Stimulated activated CD4-positive, alpha-beta T cell treated with anti-CD3 and anti-CD28 coated beads, Interleukin-12 subunit alpha, Interleukin-12 subunit beta, amount 100 ng/mL, for 4 hours (primary cell): Measurements from ENCODE around the gene GRID2IP.
A peak's percentile ranks its signal among the peaks of the same experiment; 100 is the strongest.
"Not testable (repeated sequence)": the region's sequence is repeated elsewhere in the genome, so short reads cannot be mapped to it uniquely, and the experiment has no call there.

Source experiments
- DNase-seq: peaks from one replicate; pipeline ENCODE4 v3.0.0-alpha.2; 2020

GRID2IP gene

DNA sequence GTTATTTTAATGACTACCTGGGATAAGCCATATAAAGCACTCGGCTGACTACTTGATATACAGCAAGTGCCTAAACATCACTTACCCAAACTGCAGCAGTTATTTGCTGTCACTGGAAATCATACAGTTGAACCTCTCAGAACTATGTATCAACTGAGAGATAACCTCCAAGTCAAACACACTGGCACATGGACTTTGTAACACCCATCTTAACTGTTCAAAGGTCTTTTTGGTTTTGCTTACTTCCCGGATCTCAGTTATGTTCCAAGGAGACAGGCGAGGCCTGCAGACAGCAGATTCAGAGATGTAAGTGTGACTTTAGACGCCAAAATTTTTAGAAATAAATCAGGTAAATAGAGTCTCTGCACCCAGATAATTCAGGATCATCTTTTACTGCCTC lies 69.0 kb downstream of the GRID2IP start:
- DNase-seq: no peak

DNA sequence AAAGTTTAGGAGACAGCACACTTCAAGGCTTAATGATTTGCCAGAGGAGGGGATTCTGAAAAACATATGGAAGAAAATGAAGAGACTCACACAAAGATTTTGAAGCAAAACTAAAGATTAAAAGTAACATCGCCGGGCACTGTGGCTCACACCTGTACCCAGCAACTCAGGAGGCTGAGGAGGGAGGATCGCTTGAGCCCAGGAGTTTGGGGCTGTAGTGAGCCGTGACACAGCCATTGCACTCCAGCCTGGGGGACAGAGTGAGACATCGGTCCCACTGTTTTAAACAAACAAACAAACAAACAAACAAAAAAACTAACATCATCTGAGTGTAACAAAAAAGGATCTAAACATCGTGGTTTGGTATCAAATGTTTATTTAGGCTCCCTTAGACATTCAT lies 69.8 kb downstream of the GRID2IP start:
- DNase-seq: no peak

DNA sequence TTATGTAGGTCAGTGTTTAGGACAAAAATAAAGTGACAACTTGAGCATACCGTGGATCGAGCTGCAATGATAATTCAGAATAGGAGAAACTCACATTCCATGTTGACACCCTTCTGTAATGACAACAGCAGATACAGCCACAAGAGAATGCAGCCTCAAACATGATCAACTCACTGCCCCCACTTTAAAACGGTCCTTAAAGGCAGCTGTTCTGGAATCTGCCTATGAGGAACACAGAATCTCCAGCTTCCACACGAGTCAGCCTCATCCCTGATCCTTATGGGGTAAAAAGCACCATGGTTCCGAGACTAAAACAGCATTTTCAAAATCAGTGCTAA lies 71.0 kb downstream of the GRID2IP start:
- no peak for DNase-seq

- DNase-seq: no peak
These were observed 72.2 kb downstream of the GRID2IP start for GRCh38 chr7:6479067-6479466.

GRCh38 chr7:6478186-6478585 lies 73.1 kb downstream of the GRID2IP start:
- no peak for DNase-seq

DNA sequence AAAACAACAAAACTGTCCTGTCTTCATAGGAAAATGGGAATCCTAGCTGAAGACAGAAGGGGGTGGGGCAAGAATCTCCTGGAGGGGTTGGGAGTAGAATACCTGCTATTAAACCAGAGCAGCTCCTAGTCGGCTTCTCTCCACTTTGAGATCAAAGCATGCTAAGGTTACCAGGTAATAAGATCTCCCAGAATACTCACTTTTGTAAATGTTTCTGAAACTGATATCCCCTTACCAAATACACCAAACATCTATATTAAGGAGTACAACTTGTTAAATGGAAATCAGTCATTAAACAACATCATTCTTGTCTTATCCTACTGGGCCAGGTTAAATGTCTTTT lies 74.0 kb downstream of the GRID2IP start:
- no peak for DNase-seq

- no peak for DNase-seq
These were observed 74.5 kb downstream of the GRID2IP start for GRCh38 chr7:6476596-6477317.

GRCh38 chr7:6475433-6476186 lies 75.7 kb downstream of the GRID2IP start:
- no peak for DNase-seq

DNA sequence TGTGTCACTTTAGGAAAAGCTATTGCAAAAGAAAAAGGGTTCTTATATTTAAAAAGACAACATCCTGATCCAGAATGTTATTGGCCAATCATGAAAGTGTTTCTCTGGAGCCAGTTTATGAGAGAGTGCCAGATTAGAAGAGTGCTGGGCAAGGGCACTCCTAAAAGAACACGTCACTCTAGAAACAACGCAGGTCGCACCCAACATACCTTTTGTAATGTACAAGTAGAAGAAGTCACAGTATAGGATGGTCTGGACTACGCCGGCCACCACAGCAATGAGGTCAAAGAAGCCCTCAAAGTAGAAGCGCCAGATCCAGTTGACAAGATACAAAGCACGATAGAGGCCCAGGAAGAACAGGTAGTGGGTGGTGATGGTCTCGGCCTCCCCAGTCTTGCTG lies 85.4 kb downstream of the GRID2IP start:
- no peak for DNase-seq

DNA sequence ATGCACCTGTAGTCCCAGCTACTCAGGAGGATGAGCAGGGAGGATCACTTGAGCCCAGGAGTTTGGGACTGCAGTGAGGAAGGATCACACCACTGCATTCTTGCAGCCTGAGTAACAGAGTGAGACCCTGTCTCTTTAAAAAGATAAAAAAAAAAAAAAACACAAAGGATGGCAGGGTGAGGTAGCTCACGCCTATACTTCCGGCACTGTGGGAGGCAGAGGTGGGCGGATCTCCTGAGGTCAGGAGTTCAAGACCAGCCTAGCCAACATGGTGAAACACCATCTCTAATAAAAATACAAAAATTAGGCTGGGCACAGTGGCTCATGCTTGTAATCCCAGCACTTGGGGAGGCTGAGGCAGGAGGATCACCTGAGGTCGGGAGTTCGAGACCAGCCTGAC lies 87.7 kb downstream of the GRID2IP start:
- not testable (repeated sequence) for DNase-seq

DNA sequence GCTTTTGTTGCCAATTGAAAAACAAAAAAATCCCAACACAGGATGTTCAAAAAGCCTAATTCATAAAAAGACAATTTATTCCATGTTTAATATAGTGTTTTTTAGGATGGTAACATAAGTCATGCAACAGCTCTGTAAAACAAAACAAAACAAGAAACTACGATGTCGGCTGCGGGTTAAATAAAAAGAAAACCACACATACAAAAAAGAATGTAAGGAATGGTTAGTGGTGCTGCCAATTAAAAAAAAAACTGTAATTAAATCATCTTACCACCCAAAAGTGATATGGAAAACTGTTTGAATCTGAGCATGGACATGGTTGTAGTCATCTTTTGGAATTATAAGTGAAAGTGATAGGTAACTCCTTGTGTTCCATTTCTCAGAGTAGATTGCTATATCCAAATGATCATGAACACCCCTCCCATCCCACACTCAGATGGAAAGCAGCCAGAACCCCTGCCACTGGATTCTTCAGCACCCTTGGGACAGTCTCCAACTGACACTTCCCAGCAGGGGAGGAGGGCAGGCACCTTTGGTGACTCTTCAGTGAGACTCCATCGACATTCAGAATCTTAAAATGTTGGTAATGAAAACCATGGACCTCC lies 89.2 kb downstream of the GRID2IP start:
- no peak for DNase-seq

DNA sequence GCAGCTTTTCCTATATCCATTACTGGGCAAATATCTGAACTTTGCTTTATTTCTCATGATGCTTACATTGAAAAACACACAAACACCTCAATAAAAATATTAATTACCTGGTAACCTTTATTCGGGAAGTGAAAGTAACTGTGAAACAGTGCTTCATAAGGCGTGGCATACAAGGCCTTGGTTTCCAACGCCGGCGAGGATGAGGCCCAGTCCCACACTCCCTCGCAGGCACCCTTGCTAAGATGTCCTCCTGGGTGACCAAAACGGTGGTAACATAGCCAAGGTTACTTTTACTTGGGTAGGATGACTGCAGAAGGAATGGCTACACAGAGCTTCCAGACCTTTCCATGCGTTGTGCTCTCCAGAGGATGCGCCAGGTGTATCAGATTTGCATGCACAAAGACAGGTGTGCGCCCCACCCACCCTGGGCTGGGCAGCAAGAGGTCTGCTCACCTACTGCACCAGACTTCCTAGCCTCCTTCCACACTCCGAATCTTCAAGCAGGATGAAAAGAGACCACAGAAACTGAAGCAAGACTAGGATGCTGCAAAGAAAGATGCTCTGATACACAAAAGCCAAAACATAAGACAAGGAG lies 90.2 kb downstream of the GRID2IP start:
- DNase-seq: no peak

- DNase-seq: no peak
These were observed 91.0 kb downstream of the GRID2IP start for GRCh38 chr7:6460303-6460702.

GRCh38 chr7:6458676-6459075 lies 92.6 kb downstream of the GRID2IP start:
- not testable (repeated sequence) for DNase-seq

- no peak for DNase-seq
These were observed 97.5 kb downstream of the GRID2IP start for GRCh38 chr7:6453734-6454133.

DNA sequence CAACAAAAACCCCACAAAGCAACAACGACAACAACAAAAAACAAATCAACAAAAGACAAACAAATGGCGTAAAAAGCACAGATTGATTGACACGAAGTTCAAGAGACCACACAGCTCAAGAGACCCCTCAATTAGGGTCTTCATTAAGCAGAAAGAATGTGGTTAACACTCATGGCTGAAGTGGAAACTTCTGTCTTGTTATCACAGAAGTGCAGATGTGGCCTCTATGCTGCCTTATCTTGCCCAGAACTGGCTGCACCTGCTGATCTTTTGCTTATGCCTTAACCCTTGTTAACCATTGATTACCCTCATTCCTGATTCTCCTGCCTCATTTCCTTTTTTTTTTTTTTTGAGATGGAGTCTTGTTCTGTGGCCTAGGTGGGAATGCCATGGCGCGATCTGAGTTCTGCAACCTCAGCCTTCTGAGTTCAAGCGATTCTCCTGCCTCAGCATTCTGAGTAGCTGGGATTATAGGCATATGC lies 100.0 kb downstream of the GRID2IP start:
- DNase-seq: no peak

DNA sequence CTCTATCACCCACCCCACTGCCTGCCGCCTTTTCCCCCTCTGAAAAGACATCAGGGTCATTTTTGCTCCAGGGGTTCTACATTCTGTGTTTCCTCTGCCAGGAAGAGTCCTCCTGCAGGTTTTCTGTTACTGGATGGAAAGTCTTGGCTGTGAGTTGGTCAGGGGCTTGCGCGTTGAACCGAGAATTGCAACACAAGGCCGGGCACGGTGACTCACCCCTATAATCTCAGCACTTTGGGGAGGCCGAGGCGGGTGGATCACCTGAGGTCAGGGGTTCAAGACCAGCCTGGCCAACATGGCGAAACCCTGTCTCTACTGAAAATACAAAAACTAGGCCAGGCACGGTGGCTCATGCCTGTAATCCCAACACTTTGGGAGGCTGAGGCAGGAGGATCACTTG lies 100.7 kb downstream of the GRID2IP start:
- not testable (repeated sequence) for DNase-seq

DNA sequence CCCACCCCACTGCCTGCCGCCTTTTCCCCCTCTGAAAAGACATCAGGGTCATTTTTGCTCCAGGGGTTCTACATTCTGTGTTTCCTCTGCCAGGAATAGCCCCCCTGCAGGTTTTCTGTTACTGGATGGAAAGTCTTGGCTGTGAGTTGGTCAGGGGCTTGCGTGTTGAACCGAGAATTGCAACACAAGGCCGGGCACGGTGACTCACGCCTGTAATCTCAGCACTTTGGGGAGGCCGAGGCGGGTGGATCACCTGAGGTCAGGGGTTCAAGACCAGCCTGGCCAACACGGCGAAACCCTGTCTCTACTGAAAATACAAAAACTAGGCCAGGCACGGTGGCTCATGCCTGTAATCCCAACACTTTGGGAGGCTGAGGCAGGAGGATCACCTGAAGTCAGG lies 101.4 kb downstream of the GRID2IP start:
- not testable (repeated sequence) for DNase-seq

GRCh38 chr7:6448943-6449543 lies 102.2 kb downstream of the GRID2IP start:
- DNase-seq: no peak

- DNase-seq: peak; percentile 96
These were observed 103.6 kb downstream of the GRID2IP start, which contains the start of gene DAGLB for GRCh38 chr7:6447581-6448199. TSS of gene DAGLB (minus strand) at chr7:6447954. CDS start at chr7:6447842, 112 bp downstream.
